GM12801 (cell line): ENCODE measurements around the gene GRIA3.

ENCODE experiments used
- TF ChIP-seq, protein P1 (sequence below): IDR thresholded peaks from one replicate; pipeline ENCODE4 v1.5.1; 2011; ENCODE audit warnings: control low read depth; ENCODE audit not compliant: insufficient read length; ENCODE audit errors: extremely low read depth

GRIA3 gene

DNA sequence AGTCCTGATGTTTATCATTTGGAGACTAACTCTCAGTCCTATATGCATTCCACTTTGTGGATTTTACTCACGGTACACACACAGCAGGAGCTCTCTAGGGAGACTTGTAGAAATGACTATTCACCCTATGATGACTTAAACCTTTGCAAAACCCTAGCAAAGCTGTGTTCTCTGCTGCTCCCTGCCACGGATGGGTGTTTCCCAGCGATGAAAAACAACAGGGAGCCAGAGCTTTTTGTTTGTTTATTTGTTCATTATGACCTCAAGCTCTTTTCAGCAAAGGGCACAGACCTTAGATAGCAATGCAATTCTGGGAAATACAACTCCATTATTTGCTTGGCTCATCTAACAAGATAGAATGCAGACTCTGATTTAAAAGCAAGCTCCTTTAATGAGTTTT, 156.6 kb downstream of the GRIA3 start:
- TF ChIP-seq, protein P1, sequence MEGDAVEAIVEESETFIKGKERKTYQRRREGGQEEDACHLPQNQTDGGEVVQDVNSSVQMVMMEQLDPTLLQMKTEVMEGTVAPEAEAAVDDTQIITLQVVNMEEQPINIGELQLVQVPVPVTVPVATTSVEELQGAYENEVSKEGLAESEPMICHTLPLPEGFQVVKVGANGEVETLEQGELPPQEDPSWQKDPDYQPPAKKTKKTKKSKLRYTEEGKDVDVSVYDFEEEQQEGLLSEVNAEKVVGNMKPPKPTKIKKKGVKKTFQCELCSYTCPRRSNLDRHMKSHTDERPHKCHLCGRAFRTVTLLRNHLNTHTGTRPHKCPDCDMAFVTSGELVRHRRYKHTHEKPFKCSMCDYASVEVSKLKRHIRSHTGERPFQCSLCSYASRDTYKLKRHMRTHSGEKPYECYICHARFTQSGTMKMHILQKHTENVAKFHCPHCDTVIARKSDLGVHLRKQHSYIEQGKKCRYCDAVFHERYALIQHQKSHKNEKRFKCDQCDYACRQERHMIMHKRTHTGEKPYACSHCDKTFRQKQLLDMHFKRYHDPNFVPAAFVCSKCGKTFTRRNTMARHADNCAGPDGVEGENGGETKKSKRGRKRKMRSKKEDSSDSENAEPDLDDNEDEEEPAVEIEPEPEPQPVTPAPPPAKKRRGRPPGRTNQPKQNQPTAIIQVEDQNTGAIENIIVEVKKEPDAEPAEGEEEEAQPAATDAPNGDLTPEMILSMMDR = no peak

DNA sequence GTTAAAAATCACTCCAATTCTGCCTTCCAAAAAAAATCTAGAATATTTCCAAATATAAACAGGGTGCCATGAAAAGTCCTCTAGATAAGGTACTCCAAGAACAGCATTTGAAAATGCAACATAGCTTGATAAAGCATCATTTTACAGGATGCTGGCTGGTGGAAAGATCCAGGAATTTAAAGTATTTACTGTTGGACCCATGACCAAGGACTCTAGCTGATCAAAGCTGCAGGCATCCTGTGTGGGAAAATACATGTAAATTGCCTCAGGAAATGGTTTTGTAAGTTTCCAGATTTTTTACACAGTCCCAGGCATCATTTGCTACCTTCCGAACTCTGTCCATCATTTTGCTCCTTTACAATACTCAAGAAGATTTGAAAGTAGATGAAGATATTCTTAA, 164.4 kb downstream of the GRIA3 start:
- TF ChIP-seq, protein P1 = no peak

DNA sequence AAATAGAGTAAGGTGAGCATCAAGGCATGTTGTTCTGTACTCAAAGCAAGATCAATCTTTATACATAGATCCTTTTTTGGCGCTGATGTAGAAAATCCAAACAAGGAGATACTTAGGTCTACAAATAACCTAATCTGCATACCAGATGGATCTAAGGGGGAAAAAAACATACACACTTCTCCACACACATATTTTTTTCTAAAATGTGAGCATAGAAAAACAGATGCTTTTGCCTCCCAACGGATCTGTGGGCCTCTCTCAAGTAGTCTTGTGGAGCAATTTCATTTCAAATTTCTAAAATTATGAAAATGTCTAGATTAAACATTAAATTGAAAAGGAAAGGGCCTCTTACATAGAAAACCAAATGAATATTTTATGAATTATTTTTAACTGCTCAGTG, 166.1 kb downstream of the GRIA3 start:
- TF ChIP-seq, protein P1 = no peak

DNA sequence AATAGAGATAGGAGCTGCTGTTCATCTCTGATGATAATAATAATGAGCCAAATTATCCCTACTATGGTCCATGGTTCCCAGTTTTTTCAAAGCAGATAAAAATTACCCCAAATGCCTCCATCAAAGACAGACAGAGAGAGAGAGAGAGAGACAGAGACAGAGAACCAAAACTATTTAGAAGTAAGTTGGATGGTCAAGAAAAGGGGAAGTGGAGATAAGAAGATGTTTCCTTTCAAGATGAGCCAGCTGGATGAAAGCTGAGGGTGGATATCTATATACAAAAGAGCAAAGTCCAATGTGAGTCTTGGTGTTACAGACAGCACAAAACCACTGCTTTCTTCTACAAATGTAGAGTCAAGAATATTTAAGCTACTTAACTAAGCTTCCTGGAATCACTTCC, 173.9 kb downstream of the GRIA3 start:
- TF ChIP-seq, protein P1 = no peak

DNA sequence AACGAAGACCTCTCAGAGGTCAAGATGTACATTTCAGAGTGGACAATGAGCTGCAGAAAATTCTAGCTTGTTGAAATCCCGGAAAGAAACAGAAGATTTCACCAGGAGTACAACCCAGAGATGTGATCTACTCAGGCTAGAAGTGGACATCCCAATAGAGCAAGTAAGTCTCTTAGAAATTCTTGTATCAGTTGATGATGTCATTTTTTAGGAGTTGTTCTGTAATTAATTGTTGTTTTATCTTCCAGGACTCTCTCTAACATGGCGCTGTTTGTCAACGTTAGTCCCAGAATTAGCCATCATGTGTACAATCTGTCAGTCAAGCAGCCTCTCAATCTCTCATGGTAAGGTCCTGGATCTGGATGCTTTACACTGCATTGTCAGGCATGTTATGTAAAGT, 174.4 kb downstream of the GRIA3 start:
- TF ChIP-seq, protein P1 = no peak

DNA sequence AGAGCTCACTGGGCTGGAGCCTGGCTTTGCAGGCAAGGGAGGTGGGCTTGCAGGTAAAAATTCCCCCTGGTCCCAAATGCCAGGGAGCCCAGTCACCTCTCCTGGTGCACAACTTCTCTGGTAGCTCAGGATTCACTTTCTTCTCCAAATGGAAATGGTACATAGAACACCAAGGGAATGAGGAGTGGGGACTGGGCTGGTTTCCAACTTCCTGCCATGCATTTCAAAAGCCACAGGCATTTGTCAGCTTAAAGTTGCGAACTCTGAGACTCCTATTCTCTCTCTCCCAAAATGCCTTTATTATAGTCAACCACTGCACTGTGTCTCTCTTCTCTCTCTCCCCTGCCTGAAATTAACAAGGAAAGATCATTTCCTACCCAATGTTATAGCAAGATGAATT, 177.3 kb downstream of the GRIA3 start:
- TF ChIP-seq, protein P1 = no peak

DNA sequence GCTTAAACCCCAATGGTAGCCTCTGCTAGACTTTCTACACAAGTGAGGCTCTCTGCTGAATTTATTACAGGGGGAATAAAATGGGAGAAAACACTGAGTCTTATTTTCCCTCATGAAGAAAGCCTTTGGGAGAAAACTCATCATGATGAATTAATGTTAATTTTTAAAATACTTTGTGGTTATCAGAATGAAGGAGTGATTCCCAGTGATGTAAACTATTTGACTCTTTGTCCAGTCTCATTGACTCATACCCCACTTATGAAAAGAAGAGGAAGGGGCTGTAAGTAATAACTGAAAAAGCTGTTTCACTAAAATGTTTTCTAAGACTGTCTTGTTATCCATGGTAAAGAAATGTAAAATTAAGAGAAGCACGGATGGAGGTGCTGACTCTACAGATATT, 208.8 kb downstream of the GRIA3 start:
- TF ChIP-seq, protein P1 = no peak

DNA sequence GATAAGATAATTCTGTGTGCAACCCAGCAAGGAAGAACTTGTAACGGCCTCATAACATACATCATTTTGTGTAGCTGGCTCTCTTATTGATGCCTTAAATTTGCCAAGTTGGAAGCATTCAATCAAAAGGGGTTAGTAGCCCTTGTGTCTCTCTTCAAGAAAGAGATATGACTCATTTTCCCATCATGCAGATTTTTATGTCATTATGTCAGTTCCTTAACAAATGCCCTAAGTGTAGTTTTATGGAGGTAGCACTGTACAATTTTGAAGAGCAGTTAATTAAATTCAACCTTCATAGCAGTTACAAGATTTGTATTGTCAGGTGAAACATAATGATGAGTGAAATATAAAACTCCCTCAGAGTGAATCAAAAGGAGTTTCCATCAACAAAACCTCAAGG, 215.6 kb downstream of the GRIA3 start:
- TF ChIP-seq, protein P1 = no peak
